NCI-H2196 (cell line): ENCODE data around the gene CEP135.

Experiments used
- DNase-seq: peaks from one replicate; lab custom pipeline; 2025; ENCODE audit not compliant: unreplicated experiment; lab: John Stamatoyannopoulos, UW

CEP135 gene

GRCh38 chr4:56077676-56078075 lies 128.9 kb downstream of the CEP135 start:
- no peak for DNase-seq

GRCh38 chr4:56078866-56079265 lies 130.1 kb downstream of the CEP135 start:
- no peak for DNase-seq

GRCh38 chr4:56080384-56080783 lies 131.6 kb downstream of the CEP135 start:
- no peak for DNase-seq

- DNase-seq, result no peak
These were observed 134.1 kb downstream of the CEP135 start for GRCh38 chr4:56082829-56083228.
